Stromal cell of bone marrow (primary cell): ENCODE results near the gene MRPS18B.
A peak's percentile ranks its signal among the peaks of the same experiment; 100 is the strongest.
"Not testable (repeated sequence)": the region's sequence is repeated elsewhere in the genome, so short reads cannot be mapped to it uniquely, and the experiment has no call there.

ENCODE experiments used
- DNase-seq: peaks from one replicate; pipeline ENCODE4 v3.0.0-alpha.2; 2012; ENCODE audit warnings: low read depth

MRPS18B gene

DNA sequence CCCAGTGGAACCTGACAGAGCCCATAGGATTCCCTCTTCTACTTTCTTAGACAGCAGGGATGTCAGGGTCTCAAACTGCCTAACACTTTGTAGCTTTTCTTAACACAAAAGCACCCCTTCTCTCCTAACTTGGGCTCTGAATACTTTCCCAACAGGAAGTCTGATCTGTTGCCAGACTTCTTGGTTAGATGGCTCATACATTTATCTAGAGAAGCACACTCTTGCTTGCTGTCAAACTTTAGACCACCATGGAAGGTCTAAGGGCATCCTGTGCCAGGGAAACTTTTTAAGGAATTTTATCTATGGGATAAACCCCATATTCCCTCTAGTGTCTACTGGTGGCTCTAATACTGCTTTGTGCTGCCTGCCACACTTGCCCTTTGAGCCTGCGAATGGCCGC is 26.0 kb downstream of the MRPS18B start:
- DNase-seq: no peak

DNA sequence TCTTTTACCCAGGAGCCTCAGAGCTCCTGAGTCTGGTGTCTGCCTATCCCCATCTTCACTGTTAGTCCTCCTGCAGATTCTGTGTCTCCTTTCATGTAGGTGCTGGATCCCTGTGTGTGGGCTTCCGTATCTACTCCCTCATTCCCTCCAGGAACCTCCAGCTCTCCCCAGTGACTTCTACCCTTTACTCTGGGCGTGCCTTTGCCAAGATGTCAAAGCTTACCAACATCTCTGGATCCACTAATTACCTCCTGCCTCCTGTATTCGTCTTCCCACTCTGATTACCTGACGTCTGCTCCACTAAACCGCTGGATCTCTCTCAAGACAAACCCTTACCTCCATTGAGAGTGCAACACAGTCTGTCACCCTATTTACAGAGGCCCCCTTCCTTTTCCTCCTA is 27.1 kb downstream of the MRPS18B start:
- DNase-seq: no peak

DNA sequence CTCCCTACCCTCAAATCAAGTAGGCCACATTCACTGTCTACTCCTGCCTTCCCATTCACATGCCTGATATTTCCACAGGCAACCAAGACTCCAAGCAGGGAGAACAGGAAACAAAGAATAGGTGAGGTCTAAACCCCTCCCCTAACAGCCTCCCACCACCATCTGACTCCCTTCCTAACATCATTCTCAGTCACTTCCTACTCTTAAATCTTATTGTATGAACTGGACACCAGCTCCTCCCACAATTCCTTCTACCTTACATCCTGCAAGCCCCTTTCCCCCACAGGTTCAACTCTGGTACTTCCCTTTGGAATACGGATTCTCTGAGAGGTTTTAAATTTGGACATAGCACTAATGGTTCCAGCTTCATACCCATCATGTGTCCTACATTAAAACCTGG is 28.3 kb downstream of the MRPS18B start:
- no peak for DNase-seq

DNA sequence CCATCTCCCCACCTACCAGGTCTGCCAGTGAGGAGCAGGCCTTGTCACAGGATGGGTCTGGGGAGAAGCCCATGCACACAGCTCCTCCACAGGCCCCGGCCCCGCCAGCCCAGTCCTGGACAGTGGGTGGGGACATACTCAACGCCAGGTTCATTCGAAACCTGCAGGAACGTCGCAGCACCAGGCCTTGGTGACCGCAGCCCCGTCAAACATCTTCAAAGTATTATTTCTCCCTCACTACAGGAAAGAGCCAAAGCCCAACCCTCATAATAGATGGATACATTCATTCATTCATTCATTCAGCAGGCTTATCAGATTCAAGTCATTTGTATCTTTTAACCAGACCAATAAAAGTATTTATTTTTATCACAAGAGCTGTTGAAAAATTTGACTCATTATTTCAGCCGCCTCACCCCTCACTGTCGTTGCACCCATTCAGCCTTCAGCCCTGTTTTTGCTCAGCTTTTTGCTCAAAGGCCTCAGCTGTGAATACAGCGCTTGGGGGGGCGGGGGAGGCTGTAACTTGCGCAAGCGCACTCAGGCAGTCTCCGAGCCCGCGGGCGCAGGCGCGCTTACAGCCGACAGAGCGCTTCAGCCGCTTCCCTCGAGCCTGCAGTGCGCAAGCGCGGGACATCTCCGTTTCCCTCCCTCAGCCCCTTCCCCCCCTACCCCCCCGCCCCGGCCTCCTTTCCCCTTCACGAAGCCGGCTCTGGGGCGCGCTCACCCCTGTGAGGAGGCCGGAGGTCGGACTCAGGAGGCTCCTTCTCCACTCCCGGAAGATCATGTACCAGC is 29.0 kb downstream of the MRPS18B start, which contains the start of gene C6orf136:
Gene C6orf136, plus strand, starts transcription at position 684 of the 792 bp plus-strand sequence. Its CDS starts 99 bp downstream, at position 783.
- DNase-seq: peak; percentile 81

DNA sequence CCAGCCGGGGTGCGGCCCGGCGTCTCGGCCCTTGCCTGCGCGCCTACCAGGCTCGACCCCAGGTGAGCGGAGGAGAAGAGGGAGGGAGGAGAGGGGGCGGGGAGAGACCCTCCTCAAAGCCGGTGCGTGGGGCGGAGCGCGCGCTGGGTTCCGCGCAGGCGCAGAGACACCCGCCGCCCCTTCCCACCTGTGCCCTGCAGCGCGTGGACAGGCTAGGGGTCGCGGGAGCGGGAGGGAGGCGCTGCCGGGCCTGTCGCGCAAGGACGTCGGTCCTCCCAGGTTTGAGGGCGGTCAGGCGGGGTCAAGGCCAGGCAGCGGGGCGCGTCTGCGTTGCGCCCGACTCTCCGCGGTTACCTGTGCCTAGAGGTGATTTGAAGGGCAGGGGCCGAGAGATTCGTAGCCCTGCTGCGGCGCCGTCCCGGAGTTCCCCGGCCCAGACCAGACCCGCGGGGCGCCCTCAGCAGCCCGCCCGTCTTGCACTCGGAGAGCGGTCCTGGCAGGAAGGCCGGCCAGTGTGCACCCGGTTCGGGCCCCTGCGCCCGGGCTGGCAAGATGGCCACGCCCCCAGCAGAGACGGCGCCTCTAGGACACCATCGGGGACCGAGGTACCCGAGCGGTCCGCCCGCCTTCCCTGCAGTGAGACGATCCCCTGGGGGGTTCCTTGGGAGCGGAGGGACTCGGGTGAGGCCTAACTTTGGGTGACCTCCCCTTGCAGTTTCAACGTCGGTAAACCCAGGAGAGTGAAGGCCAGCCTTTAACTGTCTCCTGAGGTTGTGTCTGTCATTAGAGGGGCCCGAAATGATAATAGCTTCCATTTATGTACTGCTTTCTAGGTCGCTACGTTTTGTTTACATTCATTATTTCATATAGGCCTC is 29.8 kb downstream of the MRPS18B start:
- no peak for DNase-seq

DNA sequence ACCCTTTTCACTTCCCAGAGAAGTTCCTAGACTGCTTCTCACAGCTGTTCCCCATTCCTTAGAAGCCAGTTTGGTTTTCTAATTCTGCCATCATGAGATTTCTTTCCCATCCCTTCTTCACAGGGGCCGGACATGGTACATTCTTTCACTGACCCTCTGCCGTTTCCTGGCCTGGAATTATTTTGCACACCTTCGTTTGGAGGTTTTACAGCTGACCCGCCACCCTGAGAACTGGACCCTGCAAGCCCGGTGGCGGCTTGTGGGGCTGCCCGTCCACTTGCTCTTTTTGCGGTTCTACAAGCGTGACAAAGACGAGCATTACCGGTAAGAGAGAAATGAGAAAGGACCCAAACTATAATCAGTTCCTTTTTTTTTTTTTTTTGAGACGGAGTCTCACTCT is 33.5 kb downstream of the MRPS18B start:
- no peak for DNase-seq

DNA sequence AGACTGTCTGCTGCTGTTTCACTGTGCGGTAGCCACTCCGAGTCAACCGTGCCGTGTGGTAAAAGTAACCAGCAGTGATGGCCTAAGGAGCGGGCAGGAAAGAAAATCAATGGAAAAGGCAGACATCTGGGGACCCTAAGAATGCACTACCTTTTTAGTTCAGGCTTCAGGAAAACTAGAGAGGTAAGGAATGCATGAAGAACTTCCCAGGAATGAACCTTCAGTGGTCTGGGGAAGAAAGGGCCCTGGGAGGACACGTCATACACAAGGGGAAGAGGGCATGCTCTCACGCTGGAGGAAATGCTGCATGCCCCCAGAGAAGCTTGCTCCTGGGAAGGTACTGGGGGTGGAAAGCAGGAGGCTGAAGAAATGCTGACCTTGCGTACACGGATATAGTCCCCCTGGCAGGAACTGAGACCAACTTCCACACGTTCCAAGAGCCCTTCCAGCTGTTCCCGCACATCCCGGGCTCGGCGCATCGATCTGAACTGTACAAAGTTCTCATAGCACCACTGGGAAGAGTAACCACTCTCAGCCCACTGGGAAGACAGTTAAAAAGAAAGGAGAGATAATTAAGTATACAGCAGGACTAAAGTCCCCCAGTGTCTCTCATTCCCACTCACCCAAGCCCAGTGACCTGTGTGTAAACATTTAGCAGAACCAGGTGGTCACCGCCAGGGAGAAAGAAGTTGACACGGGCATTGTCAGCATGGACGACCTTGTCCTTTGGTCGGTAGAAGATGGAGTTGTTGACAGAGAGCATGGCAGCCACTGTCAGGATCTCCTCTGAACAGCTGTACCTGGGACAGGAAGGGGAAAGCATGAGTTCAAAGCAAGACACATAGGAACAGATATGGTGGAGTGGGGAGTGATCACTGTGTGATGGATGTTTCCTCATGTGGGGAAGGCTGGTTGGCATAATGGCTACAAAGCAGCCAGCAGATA is 37.4 kb downstream of the MRPS18B start:
- DNase-seq: no peak

DNA sequence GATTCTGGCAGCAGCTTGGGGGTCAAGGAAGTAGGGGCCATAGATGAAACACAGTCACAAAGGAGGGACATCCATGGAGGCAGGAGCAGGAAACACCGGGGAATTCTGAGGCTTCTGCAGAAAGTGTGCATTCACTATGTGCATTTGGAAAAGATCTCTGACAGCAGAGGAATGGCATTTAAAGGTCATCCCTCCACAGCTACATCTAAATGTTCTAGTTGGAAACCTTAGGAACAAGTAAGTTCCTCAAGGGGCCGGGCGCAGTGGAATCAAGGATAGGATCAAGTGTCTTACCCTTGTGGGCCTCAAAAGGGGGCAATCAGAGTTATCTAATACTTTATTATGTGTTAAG is 38.1 kb downstream of the MRPS18B start:
- DNase-seq: no peak

DNA sequence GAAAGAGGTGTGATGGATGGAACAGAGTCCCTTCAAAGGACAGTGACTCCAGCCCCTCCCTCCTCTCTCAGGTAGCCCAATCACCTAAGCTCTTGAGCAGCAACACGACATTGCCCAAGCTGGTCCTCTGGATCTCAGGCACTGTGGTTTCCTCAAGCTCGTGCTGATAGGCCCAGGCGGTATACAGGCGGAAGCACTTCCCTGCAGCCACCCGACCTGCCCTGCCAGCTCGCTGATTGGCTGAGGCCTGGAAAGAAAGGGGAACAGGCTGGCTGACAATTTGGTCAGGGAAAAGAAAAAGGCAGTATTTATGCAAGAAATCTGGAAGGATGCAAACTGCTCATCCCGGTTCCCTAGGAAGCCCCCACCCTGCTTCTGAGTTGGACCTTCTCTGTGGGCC is 38.9 kb downstream of the MRPS18B start:
- no peak for DNase-seq

DNA sequence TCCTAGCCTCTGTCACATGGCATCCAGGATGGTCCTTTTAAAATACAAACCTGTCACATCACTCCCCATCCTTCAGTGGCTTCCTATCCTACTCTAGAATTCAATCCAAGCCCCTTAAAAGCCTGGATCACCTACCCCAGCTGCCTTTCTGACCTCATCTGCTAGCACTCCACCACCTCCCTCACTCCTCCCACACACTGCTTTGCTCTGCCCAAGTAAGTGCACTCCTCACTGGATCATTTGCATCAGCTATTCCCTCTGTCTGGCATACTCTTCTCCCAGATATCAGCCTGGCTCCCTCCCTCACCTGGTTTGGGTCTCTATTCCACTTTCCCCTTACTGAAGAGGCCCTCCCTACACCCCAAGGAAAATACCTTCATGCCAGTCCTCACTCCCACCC is 39.8 kb downstream of the MRPS18B start:
- no peak for DNase-seq

DNA sequence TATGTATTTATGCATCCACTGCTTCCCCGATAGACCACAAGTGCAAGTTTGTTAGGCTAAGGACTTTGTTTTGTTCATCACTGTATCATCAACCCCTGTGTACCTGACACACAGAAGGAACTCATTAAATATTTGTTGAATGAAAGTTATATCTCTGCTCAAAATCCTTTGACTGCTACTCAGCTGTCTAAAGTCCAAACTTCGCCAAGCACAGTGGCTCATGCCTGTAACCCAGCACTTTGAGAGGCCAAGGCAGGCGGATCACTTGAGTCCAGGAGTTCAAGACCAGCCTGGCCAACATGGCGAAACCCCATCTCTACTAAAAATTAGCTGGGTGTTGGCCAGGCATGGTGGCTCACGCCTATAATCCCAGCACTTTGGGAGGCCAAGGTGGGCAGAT is 40.3 kb downstream of the MRPS18B start:
- not testable (repeated sequence) for DNase-seq

DNA sequence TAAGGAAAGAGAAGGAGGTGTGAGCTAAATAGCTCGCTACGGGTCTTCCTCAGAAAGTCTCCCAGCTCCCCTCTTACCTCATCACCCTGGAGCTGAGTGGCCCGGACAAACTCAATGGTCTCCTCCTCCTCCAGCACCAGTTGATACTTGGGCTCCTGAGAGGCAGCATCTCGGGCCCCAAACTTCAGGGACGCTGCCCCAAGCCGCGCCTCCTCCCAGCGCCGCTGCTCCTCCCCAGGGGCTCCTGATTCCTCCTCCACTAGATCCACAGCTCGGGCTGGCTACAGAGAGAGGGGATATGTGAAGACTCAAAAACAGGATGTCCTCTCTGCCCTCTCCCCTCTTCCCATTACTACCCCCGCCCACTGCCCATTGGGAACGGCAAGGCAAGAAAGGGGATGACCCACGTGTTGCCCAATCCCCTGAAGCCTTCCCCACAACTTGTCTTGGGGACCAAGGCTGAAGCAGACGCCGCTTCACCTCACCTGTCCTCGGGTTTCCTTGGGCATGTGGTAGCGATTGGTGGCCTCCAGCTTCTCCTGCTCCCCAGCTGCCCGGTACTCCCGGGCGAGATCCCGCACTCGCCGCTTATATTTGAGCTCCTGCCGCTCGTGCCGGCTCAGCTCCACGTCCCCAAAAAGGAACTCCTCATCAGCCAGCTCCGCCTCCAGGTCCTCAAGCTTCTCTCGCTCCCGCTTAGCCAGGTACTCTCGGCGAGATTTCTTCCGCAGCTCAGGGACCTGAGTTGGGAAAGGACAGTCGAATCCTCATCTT is 47.5 kb downstream of the MRPS18B start:
- no peak for DNase-seq

DNA sequence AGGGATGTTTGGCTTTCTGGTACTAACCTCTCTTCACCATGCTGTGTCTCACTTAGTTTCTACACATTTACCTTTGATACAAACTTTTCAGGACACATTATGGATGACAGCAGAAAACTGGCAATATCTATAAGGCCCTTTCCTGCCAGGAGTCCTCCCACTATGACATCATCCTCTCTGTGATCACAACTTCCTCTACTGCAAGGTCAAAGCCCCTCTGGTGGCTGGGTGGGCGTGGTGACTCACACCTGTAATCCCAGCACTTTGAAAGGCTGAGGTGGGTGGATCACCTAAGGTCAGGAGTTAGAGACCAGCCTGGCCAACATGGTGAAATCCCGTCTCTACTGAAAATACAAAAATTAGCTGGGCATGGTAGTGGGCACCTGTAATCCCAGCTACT is 48.7 kb downstream of the MRPS18B start:
- not testable (repeated sequence) for DNase-seq

DNA sequence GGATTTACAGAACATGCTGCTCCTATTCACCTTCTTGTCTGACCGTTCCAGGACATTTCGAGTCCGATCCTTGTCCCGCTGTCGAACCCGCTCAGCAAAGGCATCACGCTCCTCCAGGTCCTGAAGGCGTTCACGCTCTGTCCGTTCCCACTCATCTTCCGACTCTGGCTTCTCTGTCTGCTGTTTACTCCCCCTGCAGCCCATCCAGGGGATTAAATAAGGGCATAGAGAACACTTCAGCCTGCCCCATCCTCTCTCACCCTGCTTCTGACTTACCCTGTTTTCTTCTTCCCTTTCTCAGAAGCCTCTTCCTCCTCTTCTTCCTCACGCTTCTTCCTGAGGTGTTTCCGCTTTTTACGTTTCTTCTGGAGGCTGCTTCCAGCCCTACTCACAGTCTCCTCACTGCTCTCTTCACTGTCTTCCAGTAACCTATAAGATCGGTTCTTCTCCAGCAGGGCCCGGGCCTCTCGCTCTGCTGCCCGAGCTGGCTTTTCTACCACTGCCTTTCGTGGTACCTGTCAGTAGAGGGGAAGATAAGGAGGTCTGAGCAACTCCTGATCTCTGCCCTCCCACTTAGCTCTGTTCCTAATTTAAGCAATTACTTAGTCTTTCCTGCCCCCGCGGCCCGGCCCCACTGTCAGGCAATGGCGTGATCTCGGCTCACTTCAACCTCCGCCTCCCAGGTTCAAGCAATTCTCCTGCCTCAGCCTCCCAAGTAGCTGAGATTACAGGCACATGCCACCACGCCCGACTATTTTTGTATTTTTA is 53.3 kb downstream of the MRPS18B start:
- no peak for DNase-seq

DNA sequence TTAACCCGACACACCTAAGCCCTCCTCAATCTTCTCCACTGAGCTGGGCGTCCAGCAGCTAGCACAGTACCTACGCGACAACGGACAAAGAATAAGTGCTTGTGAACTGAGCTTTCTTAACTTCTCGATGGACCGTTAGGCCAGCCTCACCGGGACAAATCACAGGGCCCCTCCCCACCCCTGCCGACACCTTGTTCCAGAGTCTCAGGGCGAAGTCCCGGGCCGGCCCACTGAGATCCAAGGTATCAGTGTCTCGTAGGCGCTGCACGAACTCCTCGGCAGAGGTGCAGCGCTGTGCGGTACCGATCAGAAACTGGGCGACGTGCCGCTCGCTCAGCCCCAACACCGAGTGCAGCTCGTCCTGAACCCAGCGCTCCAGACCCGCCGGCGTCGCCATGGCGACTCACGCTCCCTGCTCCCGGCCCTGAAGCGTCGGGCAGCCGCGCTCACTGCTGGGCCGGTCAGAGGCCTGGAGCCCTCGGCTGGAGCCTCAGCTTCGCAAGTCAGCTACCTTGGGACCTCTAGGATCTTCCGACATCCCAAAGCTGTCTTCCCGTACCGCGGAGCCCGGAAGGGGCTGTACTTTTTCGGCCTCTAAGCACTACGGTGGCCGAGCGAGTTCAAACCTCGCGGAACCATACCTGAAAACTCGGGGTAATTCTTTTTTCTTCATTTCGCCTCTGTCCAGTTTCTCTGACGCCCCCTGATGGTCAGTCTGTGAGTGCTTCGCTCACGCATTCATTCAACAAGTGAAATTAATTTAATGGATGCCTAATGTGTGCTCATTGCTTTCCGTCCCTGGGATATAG is 55.0 kb downstream of the MRPS18B start, which contains the start of gene DHX16:
Gene DHX16, minus strand, starts transcription at position 562 of the 809 bp plus-strand sequence. Its CDS starts 165 bp downstream, at position 397.
- peak; percentile 98 for DNase-seq
